DOHH2 (cell line): ENCODE measurements around the gene AMACR.

Source experiments
- H3F3A ChIP-seq: fragments of 200-600 bp; sonication (generic), shearing (Covaris generic); 2 replicates; pipeline ENCODE4 v1.6.0; 2016; ENCODE audit warnings: antibody characterized with exemption, mild to moderate bottlenecking; ENCODE audit not compliant: control insufficient read depth, insufficient read depth
- H3K27ac ChIP-seq: fragments of 200-600 bp; sonication (generic); 2 replicates; pipeline ENCODE4 v1.5.1; 2014; ENCODE audit warnings: low read depth, mild to moderate bottlenecking, low read length, moderate library complexity
- H3K27me3 ChIP-seq: fragments of 200-600 bp; sonication (generic); 2 replicates; pipeline ENCODE4 v1.6.1; 2014; ENCODE audit warnings: mild to moderate bottlenecking, low read length, mixed read lengths; ENCODE audit not compliant: control insufficient read depth
- H3K36me3 ChIP-seq: fragments of 200-600 bp; sonication (generic); 2 replicates; pipeline ENCODE4 v1.6.1; 2014; ENCODE audit warnings: mild to moderate bottlenecking, low read length, moderate library complexity, mixed read lengths; ENCODE audit not compliant: control insufficient read depth
- H3K4me1 ChIP-seq: fragments of 200-600 bp; sonication (generic); 2 replicates; pipeline ENCODE4 v1.6.1; 2014; ENCODE audit warnings: mild to moderate bottlenecking, low read length, mixed read lengths; ENCODE audit not compliant: control insufficient read depth
- H3K4me2 ChIP-seq: fragments of 200-600 bp; sonication (generic); 2 replicates; pipeline ENCODE4 v1.6.0; 2014; ENCODE audit warnings: mild to moderate bottlenecking, low read length, moderate library complexity
- H3K4me3 ChIP-seq: fragments of 200-600 bp; sonication (generic); 2 replicates; pipeline ENCODE4 v1.5.1; 2014; ENCODE audit warnings: mild to moderate bottlenecking, low read length, mixed read lengths
- H3K79me2 ChIP-seq: fragments of 200-600 bp; sonication (generic); 2 replicates; pipeline ENCODE4 v1.6.1; 2014; ENCODE audit warnings: mild to moderate bottlenecking, low read length, mixed read lengths; ENCODE audit not compliant: control insufficient read depth
- H3K9me2 ChIP-seq: fragments of 200-600 bp; sonication (generic); replicated peaks from 2 replicates; pipeline ENCODE4 v1.6.1; 2014; ENCODE audit warnings: mild to moderate bottlenecking, low read length, mixed read lengths; ENCODE audit not compliant: control insufficient read depth
- H3K9me3 ChIP-seq: fragments of 200-600 bp; sonication (generic); 2 replicates; pipeline ENCODE4 v1.6.1; 2014; ENCODE audit warnings: antibody characterized with exemption, low read length, mixed read lengths; ENCODE audit not compliant: control insufficient read depth, insufficient read depth
- H4K20me1 ChIP-seq: fragments of 200-600 bp; sonication (generic); 2 replicates; pipeline ENCODE4 v1.6.0; 2014; ENCODE audit warnings: low read depth, mild to moderate bottlenecking, antibody characterized with exemption, low read length, moderate library complexity; ENCODE audit not compliant: control insufficient read depth, insufficient read depth
- CTCF ChIP-seq: fragments of 200-600 bp; sonication (generic); IDR thresholded peaks from one replicate; pipeline ENCODE4 v1.5.1; 2014; ENCODE audit warnings: antibody characterized with exemption, mild to moderate bottlenecking, low read depth, low read length; ENCODE audit not compliant: poor library complexity, severe bottlenecking
- EZH2phosphoT487 ChIP-seq: fragments of 200-600 bp; sonication (generic); IDR thresholded peaks from 2 replicates; pipeline ENCODE4 v1.6.1; 2017; ENCODE audit warnings: borderline replicate concordance, mild to moderate bottlenecking, antibody characterized with exemption, low read length, moderate library complexity, mixed read lengths

AMACR gene

GRCh38 chr5:34043099-34043876 lies 35.4 kb upstream of the AMACR start, which contains the start of gene C1QTNF3:
C1QTNF3 (minus strand) TSS chr5:34043213; CDS start chr5:34043125, 88 bp downstream.
- Histone ChIP-seq H3K4me3 (no peak within 1 kb of the TSS), H3K36me3 (no peaks in the 10 kb centered on the region), H4K20me1 (no peaks in the 10 kb centered on the region), H3F3A (no peaks in the 10 kb centered on the region), H3K79me2 (no peaks in the 10 kb centered on the region), H3K4me2 (no peak within 1 kb of the TSS), H3K27me3 (no peaks in the 10 kb centered on the region; the same call in 1 of the 2 replicates), H3K27ac (no peak within 1 kb of the TSS), H3K4me1 (no peaks in the 10 kb centered on the region), H3K9me2 (no peaks in the 10 kb centered on the region), H3K9me3 (no peaks in the 10 kb centered on the region)
- TF ChIP-seq CTCF, result no peak
- no peak for TF ChIP-seq EZH2phosphoT487

GRCh38 chr5:34042321-34042720 lies 34.5 kb upstream of the AMACR start:
- H3K36me3 ChIP-seq, result no peaks in the 10 kb centered on the region
- no peaks in the 10 kb centered on the region for H3K9me2 ChIP-seq
- H3K27ac ChIP-seq, result no peak overlapping the region
- no peaks in the 10 kb centered on the region for H3F3A ChIP-seq
- no peak overlapping the region for H3K4me2 ChIP-seq
- H3K4me1 ChIP-seq, result no peaks in the 10 kb centered on the region
- H3K9me3 ChIP-seq, result no peaks in the 10 kb centered on the region
- H3K4me3 ChIP-seq, result no peak overlapping the region
- H4K20me1 ChIP-seq, result no peaks in the 10 kb centered on the region
- no peaks in the 10 kb centered on the region; the same call in 1 of the 2 replicates for H3K27me3 ChIP-seq
- H3K79me2 ChIP-seq, result no peaks in the 10 kb centered on the region
- TF ChIP-seq EZH2phosphoT487 (no peak), CTCF (no peak)

- TF ChIP-seq CTCF, result no peak
- no peak overlapping the region for H3K4me3 ChIP-seq
Observed at GRCh38 chr5:34041247-34041972, 33.6 kb upstream of the AMACR start.

More at GRCh38 chr5:34041247-34041972, 33.6 kb upstream of the AMACR start:
- Histone ChIP-seq H3F3A (no peaks in the 10 kb centered on the region), H3K27ac (no peak overlapping the region), H3K4me2 (no peak overlapping the region), H3K9me2 (no peaks in the 10 kb centered on the region), H3K36me3 (no peaks in the 10 kb centered on the region), H3K4me1 (no peaks in the 10 kb centered on the region), H3K9me3 (no peaks in the 10 kb centered on the region), H3K79me2 (no peaks in the 10 kb centered on the region), H4K20me1 (no peaks in the 10 kb centered on the region), H3K27me3 (no peaks in the 10 kb centered on the region; the same call in 1 of the 2 replicates)
